Measurements from ENCODE around the gene MPZ.
"Not testable (repeated sequence)": the region's sequence is repeated elsewhere in the genome, so short reads cannot be mapped to it uniquely, and the experiment has no call there.

MPZ gene

GRCh38 chr1:161309868-161310267 is at the start of gene MPZ:
Gene MPZ, minus strand, starts transcription at chr1:161309968. Its CDS starts 63 bp downstream, at chr1:161309905.
- no peak for DNase-seq (ENCODE audit: low spot score)

GRCh38 chr1:161359291-161359690 is 49.5 kb upstream of the MPZ start:
- no peak for DNase-seq (ENCODE audit: low spot score)

DNA sequence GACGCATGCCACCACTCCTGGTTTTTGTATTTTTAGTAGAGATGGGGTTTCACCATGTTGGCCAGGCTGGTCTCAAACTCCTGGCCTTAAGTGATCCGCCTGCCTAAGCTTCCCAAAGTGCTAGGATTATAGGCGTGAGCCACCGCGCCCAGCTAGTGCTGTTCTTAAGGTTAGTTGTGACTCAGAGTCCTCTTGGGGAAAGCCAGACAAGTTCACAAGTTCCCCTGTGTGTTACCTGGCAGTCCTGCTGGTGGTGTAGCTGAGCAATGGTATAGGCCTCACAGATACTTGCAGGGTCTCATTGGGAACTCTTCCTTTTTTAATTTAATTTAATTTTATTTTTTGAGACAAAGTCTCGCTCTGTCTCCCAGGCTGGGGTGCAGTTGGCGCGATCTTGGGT is 47.3 kb upstream of the MPZ start:
- DNase-seq (ENCODE audit: low spot score): no peak

GRCh38 chr1:161351482-161351881 is 41.7 kb upstream of the MPZ start:
- no peak for DNase-seq (ENCODE audit: low spot score)

GRCh38 chr1:161350671-161351070 is 40.9 kb upstream of the MPZ start:
- DNase-seq (ENCODE audit: low spot score): no peak

GRCh38 chr1:161342821-161343220 is 33.1 kb upstream of the MPZ start:
- DNase-seq (ENCODE audit: low spot score): no peak

GRCh38 chr1:161342177-161342576 is 32.4 kb upstream of the MPZ start:
- no peak for DNase-seq (ENCODE audit: low spot score)

GRCh38 chr1:161335796-161336195 is 26.0 kb upstream of the MPZ start:
- no peak for DNase-seq (ENCODE audit: low spot score)

DNA sequence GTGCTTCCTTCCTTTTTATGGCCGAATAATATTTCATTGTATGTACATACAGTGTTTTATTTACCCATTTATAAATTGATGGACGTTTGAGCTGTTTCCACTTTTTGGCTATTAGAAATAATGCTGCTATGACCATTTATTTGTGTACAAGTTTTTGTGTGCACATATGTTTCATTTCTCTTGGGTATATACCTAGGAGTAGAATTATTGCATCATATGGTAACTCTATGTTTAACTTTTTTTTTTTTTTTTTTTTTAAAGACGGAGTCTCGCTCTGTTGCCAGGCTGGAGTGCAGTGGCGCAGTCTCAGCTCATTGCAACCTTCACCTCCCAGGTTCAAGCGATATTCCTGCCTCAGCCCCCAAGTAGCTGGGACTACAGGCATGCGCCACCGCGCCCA is 23.4 kb upstream of the MPZ start:
- no peak for DNase-seq (ENCODE audit: low spot score)

DNA sequence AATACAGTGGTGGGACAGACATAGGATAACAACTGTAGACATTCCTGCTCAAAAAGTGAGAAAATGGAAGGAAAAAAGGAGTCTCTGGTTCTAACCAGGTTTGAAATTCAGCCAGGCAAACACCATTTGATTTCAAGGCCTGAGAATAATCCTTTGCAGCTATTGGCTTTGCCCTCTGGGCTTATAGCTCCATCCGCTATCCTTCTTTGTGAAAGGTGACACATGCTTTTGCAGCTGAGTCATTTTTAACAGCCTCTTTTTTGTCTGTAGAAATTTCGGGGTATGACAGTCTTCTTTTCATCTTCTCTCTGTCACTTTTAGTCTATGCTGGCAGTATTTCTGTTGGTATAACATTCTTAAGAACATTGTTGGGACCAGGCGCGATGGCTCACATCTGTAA is 20.6 kb upstream of the MPZ start:
- no peak for DNase-seq (ENCODE audit: low spot score)

DNA sequence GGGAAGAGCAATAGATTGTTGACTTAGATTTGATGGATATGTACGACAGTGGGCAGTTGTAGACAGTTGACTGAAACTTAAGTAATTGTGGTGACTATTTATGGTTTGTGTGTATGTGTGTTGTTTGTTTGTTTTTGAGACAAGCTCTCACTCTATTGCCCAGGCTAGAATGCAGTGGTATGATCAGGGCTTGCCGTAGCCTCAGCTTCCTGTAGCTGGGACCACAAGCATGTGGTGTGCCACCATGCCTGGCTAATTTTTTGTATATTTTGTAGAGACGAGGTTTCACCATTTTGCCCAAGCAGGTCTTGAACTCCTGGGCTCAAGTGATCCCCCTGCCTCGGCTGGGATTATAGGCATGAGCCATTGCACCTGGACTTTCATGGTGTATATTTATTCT is 14.3 kb upstream of the MPZ start:
- DNase-seq (ENCODE audit: low spot score): no peak

DNA sequence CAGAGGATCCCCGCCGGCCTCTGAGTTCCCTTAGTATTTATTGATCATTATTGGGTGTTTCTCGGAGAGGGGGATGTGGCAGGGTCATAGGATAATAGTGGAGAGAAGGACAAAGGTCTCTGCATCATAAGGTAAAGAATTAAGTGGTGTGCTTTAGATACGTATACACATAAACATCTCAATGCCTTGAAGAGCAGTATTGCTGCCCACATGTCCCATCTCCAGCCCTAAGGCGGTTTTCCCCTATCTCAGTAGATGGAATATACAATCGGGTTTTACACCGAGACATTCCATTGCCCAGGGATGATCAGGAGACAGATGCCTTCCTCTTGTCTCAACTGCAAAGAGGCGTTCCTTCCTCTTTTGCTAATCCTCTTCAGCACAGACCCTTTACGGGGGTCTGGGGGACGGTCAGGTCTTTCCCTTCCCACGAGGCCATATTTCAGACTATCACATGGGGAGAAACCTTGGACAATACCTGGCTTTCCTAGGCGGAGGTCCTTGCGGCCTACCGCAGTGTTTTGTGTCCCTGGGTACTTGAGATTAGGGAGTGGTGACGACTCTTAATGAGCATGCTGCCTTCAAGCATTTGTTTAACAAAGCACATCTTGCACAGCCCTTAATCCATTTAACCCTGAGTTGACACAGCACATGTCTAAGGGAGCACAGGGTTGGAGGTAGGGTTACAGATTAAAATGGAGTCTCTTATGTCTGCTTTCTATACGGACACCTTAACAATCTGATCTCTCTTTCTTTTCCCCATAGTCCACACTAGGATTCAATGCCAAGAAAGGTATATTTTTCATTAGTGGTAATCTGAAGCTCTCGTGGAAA is 6.3 kb upstream of the MPZ start:
- not testable (repeated sequence) for DNase-seq (ENCODE audit: low spot score)

- DNase-seq (ENCODE audit: low spot score): peak; percentile 96
Observed at GRCh38 chr1:161314201-161314981, 4.6 kb upstream of the MPZ start, which contains the start of gene SDHC. Gene SDHC, plus strand, starts transcription at chr1:161314381. Its CDS starts 25 bp downstream, at chr1:161314406.

DNA sequence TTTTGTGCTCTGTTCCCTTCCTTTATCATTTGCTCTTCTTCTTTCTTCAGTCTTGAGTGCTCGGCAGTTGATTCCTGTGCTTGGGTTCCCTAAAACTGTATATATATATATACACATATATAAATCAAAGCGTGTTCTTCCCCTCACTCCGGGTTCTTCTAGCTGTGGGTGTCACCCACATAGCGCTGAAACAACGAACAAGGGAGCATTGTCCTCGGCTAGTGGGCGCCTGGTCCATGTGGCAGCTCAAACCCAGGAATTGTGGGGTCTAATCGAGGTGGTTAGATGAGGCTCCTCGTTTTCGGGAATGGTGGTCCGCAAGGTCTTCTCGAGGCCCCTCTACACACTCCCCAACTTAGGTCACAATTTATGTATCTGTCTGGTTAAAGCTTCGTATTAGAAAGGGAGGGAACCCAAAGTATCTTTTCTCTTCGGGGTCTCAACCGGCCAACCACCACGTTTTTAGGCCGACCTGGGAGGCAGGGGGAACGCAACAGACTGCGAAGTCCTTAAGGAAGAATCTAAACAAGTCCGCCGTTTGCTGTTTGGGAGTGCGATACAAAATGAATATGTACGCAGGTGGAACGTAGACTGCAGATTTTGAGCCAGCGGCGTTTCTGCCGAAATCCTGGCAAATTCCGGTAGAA is 3.9 kb upstream of the MPZ start:
- DNase-seq (ENCODE audit: low spot score): no peak

- DNase-seq (ENCODE audit: low spot score): no peak
Observed at GRCh38 chr1:161311595-161312181, 1.9 kb upstream of the MPZ start.

GRCh38 chr1:161307892-161308638 is 1.7 kb downstream of the MPZ start:
- no peak for DNase-seq (ENCODE audit: low spot score)

DNA sequence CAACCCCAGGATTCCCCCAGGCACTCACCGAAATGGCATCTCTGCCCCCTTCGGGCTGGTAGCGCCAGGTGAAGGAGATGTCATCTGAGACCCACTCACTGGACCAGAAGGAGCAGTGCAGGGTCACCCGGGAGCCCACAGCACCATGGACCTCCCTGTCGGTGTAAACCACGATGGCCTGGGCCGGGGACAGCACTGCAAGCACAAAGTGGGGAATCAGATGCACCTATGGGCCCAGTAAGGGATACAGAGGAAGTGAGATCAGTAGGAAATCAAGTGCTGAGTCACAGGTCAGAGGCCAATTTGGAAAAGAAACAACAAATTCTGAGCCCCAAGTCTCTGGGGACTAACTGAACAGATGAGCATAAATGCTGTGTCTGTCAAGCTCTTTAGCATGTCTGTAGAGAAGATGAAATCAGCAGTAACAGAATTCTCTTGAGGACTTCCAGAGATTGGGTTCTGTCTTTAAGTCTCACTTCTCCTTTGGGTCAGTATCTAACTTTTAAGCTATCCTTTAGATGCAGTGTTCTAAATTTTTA is 2.5 kb downstream of the MPZ start:
- no peak for DNase-seq (ENCODE audit: low spot score)

- DNase-seq (ENCODE audit: low spot score): peak; percentile 58
Observed at GRCh38 chr1:161305867-161306519, 3.8 kb downstream of the MPZ start.

GRCh38 chr1:161304927-161305866 is 4.6 kb downstream of the MPZ start:
- DNase-seq (ENCODE audit: low spot score): peak; percentile 14

DNA sequence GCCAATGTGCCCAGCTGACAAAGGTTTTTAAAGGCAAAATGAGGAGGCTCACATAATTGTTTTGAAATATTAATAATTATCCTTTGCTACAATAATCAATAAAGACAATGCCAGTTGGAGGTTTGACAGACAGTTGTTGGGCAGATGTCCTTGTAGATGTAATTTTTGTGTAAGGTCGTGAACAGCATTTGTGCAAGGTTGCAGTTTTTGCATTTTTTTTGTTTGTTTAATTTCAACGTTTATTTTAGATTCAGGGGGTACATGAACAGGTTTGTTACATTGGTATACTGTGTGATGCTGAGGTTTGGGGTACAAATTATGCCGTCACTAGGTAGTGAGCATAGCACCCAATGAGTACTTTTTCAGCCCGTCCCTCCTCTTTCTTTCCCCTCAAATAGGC is 9.3 kb downstream of the MPZ start:
- no peak for DNase-seq (ENCODE audit: low spot score)
